GM12878 (cell line): ENCODE data around the gene PPP1R12A. TPM values are rescaled to one million over a fixed set of nuclear protein-coding genes. Genes with fewer than 3 reads are reported as not detected.

Experiments
- CEBPB ChIP-seq, 2 experiments: fragments of 150-350 bp in 1 of 2; IDR thresholded peaks; 2 replicates each; pipeline ENCODE4 v1.6.1; 2012 to 2014; ENCODE audit warnings: low read depth in 2 of 2, low read length in 2 of 2, borderline replicate concordance in 1 of 2, inconsistent platforms in 1 of 2
- MXI1 ChIP-seq: fragments of 150-350 bp; IDR thresholded peaks from 2 replicates; pipeline ENCODE4 v1.6.1; 2011; ENCODE audit warnings: low read depth, mild to moderate bottlenecking, inconsistent platforms, low read length, improper control_type of control experiment
- NFYB ChIP-seq: IDR thresholded peaks from 2 replicates; pipeline ENCODE4 v1.6.1; 2011; ENCODE audit warnings: low read depth, mild to moderate bottlenecking, low read length, improper control_type of control experiment, moderate library complexity; ENCODE audit not compliant: insufficient read depth
- PML ChIP-seq: IDR thresholded peaks from 2 replicates; pipeline ENCODE4 v1.6.1; 2012; ENCODE audit warnings: low read length, inconsistent platforms
- PRDM15 ChIP-seq: fragments of 450-650 bp; formaldehyde crosslinking; IDR thresholded peaks from 2 replicates; pipeline ENCODE4 v1.4.0; 2020; ENCODE audit warnings: mild to moderate bottlenecking, moderate library complexity
- TCF3 ChIP-seq: IDR thresholded peaks from 2 replicates; pipeline ENCODE4 v1.6.1; 2012; ENCODE audit warnings: low read depth, mild to moderate bottlenecking, low read length, borderline replicate concordance; ENCODE audit not compliant: insufficient read depth
- ZNF384 ChIP-seq: IDR thresholded peaks from 2 replicates; pipeline ENCODE4 v1.6.1; 2012; ENCODE audit warnings: low read depth, mild to moderate bottlenecking, low read length, improper control_type of control experiment, borderline replicate concordance
- polyA plus RNA-seq, 11 experiments: library from polyadenylated mRNA; depleted of rRNA in 4 of 11; unstranded in 6 of 11; stranded (reverse) in 5 of 11; fragments of >200 nt; fragmentation: Nextera tagmentation in 4 of 11; fragmentation: Illumina TruSeq in 1 of 11; extraction: Ambion mirVana in 4 of 11; extraction: Trizol in 1 of 11; gene quantifications; 1 replicate in 1 of 11; 2 replicates in 10 of 11; pipeline versions ENCODE4 v1.2.1 to v1.2.3, GENCODE V29; 2011 to 2016; ENCODE audit warnings: inconsistent platforms in 2 of 11, missing spikeins in 2 of 11, low read depth in 1 of 11
- total RNA-seq, 4 experiments: library from RNA; depleted of rRNA in 3 of 4; stranded (reverse); fragments of >200 nt in 3 of 4; fragmentation: Illumina TruSeq in 1 of 4; extraction: Trizol in 1 of 4; gene quantifications; 2 replicates each; pipeline versions ENCODE4 v1.2.1 to v1.2.3, GENCODE V29; 2013 to 2021
- TF ChIP-seq, protein P1 (sequence below): fragments of 450-650 bp; IDR thresholded peaks from 2 replicates; pipeline ENCODE4 v1.6.1; 2016; ENCODE audit warnings: mild to moderate bottlenecking

The PPP1R12A gene
- total and polyA plus RNA-seq, 10 of the 15 experiments (the other 5 are each of a cell fraction or from before 2014, with no cell fraction given) = 22.8 to 134 (median 51.4) TPM

DNA sequence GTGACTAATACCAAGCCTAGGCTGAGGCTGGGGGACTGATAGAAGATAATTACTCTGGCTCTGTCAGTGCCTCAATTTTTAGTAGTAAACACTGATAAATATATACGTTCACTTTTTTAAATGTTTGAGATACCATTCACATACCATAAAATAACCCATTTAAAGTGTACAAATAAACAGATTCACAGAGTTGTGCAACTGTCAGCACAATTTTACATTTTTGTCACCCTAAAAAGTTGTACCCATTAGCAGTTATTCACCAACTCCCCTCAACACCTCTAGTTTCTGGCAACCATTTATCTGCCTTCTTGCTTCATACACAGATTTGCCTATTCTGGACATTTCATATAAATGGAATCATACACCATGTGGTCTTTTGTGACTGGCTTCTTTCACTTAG lies 15.1 kb downstream of the PPP1R12A start (continued):
- TF ChIP-seq PRDM15 (CRISPR knock-in tag) (no peak), CEBPB (IDR thresholded peaks at IDR 0.05; ENCODE audit: borderline replicate concordance in 1 of 2, low read depth in 2 of 2, low read length in 2 of 2) (no peak), TCF3 (no peak), PML (no peak), MXI1 (no peak), ZNF384 (no peak), NFYB (no peak)
- TF ChIP-seq, protein P1, sequence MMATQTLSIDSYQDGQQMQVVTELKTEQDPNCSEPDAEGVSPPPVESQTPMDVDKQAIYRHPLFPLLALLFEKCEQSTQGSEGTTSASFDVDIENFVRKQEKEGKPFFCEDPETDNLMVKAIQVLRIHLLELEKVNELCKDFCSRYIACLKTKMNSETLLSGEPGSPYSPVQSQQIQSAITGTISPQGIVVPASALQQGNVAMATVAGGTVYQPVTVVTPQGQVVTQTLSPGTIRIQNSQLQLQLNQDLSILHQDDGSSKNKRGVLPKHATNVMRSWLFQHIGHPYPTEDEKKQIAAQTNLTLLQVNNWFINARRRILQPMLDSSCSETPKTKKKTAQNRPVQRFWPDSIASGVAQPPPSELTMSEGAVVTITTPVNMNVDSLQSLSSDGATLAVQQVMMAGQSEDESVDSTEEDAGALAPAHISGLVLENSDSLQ = no peak
